D721Med (cell line): ENCODE data around the gene SUSD4.

ENCODE experiments used
- DNase-seq: peaks from one replicate; pipeline ENCODE4 v3.0.0; 2011; ENCODE audit warnings: low spot score; ENCODE audit not compliant: insufficient read length
- FAIRE-seq: peaks from 2 replicates; lab custom pipeline; 2011; peaks lifted over from hg19 to GRCh38; lab: Jason Lieb, UNC
- TF ChIP-seq, protein P1 (sequence below): IDR thresholded peaks from 2 replicates; pipeline ENCODE4 v1.5.1; 2012; ENCODE audit warnings: mild to moderate bottlenecking, control low read depth; ENCODE audit not compliant: insufficient read depth; ENCODE audit errors: missing control alignments

SUSD4 gene

DNA sequence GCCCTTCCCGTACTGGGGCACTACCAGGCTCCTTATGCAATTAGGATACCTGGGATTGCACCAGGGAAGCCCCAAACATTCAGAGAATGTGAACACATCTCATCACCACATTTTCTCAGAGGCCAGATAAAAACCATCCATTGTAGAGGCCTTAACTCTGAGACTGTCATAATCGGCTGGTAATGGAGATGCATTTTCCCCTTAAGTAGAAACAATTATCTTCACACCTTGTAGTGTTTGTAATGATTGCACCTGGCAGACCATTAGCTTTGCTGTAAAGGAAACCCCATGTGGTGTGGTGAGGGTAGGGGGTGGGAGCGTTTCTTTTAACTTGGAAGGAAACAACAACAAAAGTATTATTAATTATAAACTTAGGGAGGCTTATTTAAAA lies 131.0 kb downstream of the SUSD4 start:
- DNase-seq, result no peak
- TF ChIP-seq, protein P1, sequence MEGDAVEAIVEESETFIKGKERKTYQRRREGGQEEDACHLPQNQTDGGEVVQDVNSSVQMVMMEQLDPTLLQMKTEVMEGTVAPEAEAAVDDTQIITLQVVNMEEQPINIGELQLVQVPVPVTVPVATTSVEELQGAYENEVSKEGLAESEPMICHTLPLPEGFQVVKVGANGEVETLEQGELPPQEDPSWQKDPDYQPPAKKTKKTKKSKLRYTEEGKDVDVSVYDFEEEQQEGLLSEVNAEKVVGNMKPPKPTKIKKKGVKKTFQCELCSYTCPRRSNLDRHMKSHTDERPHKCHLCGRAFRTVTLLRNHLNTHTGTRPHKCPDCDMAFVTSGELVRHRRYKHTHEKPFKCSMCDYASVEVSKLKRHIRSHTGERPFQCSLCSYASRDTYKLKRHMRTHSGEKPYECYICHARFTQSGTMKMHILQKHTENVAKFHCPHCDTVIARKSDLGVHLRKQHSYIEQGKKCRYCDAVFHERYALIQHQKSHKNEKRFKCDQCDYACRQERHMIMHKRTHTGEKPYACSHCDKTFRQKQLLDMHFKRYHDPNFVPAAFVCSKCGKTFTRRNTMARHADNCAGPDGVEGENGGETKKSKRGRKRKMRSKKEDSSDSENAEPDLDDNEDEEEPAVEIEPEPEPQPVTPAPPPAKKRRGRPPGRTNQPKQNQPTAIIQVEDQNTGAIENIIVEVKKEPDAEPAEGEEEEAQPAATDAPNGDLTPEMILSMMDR, result no peak
- FAIRE-seq, result no peak

DNA sequence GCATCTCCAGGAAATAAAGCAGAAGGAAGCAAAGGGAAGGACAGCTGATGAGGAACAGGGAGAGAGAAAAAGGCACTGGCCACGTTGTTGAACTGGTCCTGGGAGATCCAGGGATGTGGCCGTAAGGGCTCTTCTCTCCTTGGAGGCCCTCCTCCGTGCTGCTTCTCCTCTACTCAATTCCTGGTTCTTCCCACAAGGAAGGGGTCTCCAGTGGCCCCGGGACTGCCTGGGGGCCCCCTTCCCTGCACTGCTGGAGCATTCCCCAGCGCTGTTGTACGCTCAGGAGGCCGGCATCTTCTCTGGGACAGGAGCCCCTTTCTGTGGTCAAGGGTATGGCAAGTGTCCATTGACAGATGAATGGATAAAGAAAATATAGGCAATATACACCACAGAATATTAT lies 132.4 kb downstream of the SUSD4 start:
- TF ChIP-seq, protein P1, result no peak
- DNase-seq, result no peak
- no peak for FAIRE-seq

DNA sequence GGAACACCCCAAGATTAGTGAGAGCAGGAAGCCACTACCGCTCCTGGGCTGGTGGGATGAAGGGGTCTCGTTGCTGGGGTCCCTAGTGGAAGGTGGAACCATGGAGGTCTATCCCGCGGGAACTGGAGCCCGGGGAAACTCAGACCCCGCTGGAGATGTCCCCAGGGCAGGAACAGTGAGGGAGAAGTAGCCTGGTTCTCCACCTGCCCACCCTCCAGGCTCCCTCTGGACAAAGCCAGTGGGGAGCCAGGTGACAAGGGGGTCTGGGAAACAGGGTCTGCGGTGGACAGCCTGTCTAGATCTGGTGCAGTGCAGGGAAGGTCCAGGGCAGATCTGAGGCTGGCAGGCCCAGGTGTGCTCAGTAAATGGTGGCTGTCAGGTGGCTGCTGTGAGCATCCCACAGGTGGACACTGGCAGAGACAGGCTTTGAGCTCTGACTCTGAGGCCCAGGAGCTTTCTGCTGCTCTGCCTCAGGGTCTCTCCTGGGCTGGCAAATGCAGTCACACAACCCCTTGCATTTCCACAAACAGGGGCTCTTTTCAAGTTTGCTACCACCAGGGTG lies 132.9 kb downstream of the SUSD4 start:
- no peak for DNase-seq
- FAIRE-seq, result no peak
- TF ChIP-seq, protein P1, result no peak

DNA sequence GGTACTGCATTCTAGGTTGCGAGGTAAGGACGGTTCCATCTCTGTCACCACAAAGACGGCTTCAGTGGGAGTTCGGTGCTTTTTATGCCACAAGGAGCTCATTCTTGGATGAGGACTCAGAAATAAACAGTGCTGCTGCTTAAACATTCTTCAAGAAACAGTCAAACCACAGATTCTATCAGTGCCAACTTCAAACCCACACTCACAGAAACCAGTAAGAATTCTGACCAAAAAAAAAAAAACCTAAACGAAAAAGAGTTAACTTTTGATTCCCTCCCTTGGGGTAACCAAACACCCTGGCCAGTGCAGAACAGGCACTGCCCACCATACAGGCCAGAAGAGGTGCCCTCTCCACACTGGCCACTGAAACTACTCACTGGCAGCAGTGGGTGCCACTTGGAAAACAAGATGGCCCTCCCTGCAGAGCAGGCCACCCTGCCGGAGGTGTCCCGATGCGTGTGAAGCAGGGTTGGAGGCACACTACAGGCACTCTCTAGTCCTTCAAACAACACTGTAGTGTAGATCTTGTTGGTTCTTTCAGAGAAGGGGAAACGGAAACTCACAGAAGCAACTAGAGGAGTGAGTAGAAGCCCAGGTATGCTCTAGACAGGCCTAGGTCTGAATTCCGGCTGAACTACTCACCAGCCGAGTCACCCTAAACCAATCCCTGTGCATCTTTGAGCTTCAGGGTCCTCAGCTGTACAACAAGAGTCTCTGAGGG lies 133.7 kb downstream of the SUSD4 start:
- DNase-seq (no peak), FAIRE-seq (no peak)
- TF ChIP-seq, protein P1, result no peak

DNA sequence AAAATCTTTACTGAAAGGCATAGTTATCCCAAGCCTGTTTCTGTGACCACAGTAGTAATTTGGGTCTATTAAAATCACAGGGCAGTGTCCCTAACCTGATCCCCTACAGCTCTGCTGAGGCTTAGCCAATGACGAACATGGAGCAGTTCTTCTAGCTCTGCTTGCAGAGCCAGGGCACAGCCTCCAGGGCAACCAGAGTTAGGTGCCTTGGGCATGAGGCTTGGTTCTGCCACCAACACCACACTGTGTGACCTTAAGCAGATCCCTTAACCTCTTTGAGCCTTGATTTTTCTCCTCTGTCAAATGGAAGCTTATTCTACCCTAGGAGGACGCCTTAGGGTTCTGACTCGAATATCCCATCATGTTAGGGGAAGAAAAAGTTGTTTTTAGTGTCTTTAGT lies 134.2 kb downstream of the SUSD4 start:
- FAIRE-seq, result no peak
- no peak for DNase-seq
- TF ChIP-seq, protein P1, result no peak

DNA sequence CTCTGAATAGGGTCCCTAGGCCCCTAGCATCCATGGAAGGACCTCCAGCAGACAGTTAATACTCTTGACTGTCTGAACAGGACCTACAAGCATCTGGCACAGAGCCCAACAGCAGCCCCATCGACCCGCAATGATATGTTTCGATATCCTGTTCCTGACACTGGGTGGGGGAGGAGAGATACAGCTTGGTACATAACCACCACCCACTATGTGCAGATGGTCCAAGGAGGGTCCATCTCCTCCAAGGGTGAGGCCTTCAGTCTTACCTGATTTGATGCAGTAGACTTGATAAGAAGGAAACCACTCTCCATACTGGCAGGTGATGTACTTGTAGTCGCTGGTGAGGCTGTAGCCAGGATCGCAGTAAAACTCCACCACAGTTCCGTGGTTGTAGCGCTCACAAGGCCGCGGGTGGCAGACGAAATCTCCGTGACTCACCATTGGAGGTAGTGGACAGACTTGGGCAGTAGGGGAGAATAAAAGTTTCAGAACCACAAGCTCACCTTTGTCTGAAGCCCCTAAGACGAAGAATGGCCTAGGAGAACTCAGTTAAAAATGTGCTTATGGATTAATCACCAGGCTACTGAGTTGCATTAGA lies 134.9 kb downstream of the SUSD4 start:
- TF ChIP-seq, protein P1, result no peak
- FAIRE-seq (no peak), DNase-seq (no peak)

DNA sequence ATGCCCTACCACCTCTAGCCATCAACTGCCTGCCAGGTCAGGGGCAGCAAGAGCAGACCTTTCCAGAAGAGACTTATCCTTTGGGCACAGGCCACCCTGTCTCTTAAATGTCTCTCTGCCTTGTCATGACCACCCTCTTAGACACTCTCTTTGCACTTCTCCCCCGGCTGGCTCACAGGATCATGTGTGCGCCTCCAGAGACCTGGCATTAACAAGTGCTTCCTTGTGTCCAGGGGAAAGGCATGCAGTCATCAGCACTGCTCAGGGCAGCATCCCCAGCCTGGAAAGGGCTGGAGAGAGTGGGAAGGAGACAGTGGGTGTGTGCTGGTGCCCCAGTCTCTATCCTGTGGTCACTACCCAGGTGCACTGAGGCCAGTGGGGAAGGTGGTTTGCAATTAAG lies 135.8 kb downstream of the SUSD4 start:
- DNase-seq, result no peak
- FAIRE-seq, result no peak
- TF ChIP-seq, protein P1, result no peak
